Measurements from ENCODE around the gene WDR5B. TPM values are rescaled to one million over a fixed set of nuclear protein-coding genes. Genes with fewer than 3 reads are reported as not detected.

WDR5B gene
- total RNA-seq (1 to 10 TPM; 5.5 to 6.4 TPM), polyA plus RNA-seq (ENCODE audit: insufficient read length in 6 of 6) (10 to 100 TPM in 2 of 6 donors, 1 to 10 TPM in 4; 8.6 to 11.5 (median 10.0) TPM)
- long read RNA-seq, donor 1, transcript WDR5B-201 (1 exons, 3,720 nt) = major isoform, 25 of 25 reads
- long read RNA-seq, donor 1, partial matches to known transcripts = 0 of 25 reads
- long read RNA-seq, donor 1, other reads (novel, unspliced or antisense) = 0 of 25 reads
- long read RNA-seq, donor 2, transcript WDR5B-201 (1 exons, 3,720 nt) = major isoform, 9 of 9 reads
- long read RNA-seq, donor 2, partial matches to known transcripts = 0 of 9 reads
- long read RNA-seq, donor 2, other reads (novel, unspliced or antisense) = 0 of 9 reads
- long read RNA-seq, donor 3, transcript WDR5B-201 (1 exons, 3,720 nt) = major isoform, 11 of 11 reads
- long read RNA-seq, donor 3, partial matches to known transcripts = 0 of 11 reads
- long read RNA-seq, donor 3, other reads (novel, unspliced or antisense) = 0 of 11 reads
- long read RNA-seq, donor 4, partial matches to known transcripts = 0 of 2 reads
- long read RNA-seq, donor 4, other reads (novel, unspliced or antisense) = 0 of 2 reads
- long read RNA-seq, donor 5, transcript WDR5B-201 (1 exons, 3,720 nt) = major isoform, 23 of 23 reads
- long read RNA-seq, donor 5, partial matches to known transcripts = 0 of 23 reads
- long read RNA-seq, donor 5, other reads (novel, unspliced or antisense) = 0 of 23 reads
- long read RNA-seq, donor 6, transcript WDR5B-201 (1 exons, 3,720 nt) = major isoform, 12 of 12 reads
- long read RNA-seq, donor 6, partial matches to known transcripts = 0 of 12 reads
- long read RNA-seq, donor 6, other reads (novel, unspliced or antisense) = 0 of 12 reads
- long read RNA-seq, donor 7, transcript WDR5B-201 (1 exons, 3,720 nt) = major isoform, 7 of 7 reads
- long read RNA-seq, donor 7, partial matches to known transcripts = 0 of 7 reads
- long read RNA-seq, donor 7, other reads (novel, unspliced or antisense) = 0 of 7 reads
- long read RNA-seq, donor 8, transcript WDR5B-201 (1 exons, 3,720 nt) = major isoform, 15 of 15 reads
- long read RNA-seq, donor 8, partial matches to known transcripts = 0 of 15 reads
- long read RNA-seq, donor 8, other reads (novel, unspliced or antisense) = 0 of 15 reads
- long read RNA-seq, donor 9 = 0 reads
- long read RNA-seq, donor 10, partial matches to known transcripts = 0 of 3 reads
- long read RNA-seq, donor 10, other reads (novel, unspliced or antisense) = 0 of 3 reads
- long read RNA-seq, donor 11, transcript WDR5B-201 (1 exons, 3,720 nt) = major isoform, 16 of 16 reads
- long read RNA-seq, donor 11, partial matches to known transcripts = 0 of 16 reads
- long read RNA-seq, donor 11, other reads (novel, unspliced or antisense) = 0 of 16 reads
- long read RNA-seq, donor 12, transcript WDR5B-201 (1 exons, 3,720 nt) = major isoform, 15 of 15 reads
- long read RNA-seq, donor 12, partial matches to known transcripts = 0 of 15 reads
- long read RNA-seq, donor 12, other reads (novel, unspliced or antisense) = 0 of 15 reads

GRCh38 chr3:122415762-122416654 is at the start of gene WDR5B:
WDR5B (minus strand) TSS chr3:122416062; CDS start chr3:122415528, 534 bp downstream.
- Histone ChIP-seq H3K27ac (peak within 1 kb of the TSS; percentile 88 to 92), H3K36me3 (no peaks in the 10 kb centered on the region), H3K4me1 (peaks cover 23 to 35% of the 10 kb centered on the region in 2 donors), H3K9me3 (no peaks in the 10 kb centered on the region), H3K27me3 (no peaks in the 10 kb centered on the region), H3K4me3 (peak within 1 kb of the TSS; percentile 69 to 75)
- TF ChIP-seq CTCF (IDR thresholded peaks at IDR 0.05) = no peak
- DNase-seq = peak; percentile 93 to 98 (median 98)
- peak; percentile 96 for ATAC-seq
- intact Hi-C loops (cut with DNase I) = no loop called here

GRCh38 chr3:122464659-122465058 is 48.8 kb upstream of the WDR5B start:
- intact Hi-C loops (cut with DNase I) = no loop called here
- no peak for TF ChIP-seq CTCF (IDR thresholded peaks at IDR 0.05)
- Histone ChIP-seq H3K27ac (no peak overlapping the region), H3K9me3 (no peaks in the 10 kb centered on the region), H3K4me3 (no peak overlapping the region), H3K36me3 (peaks cover 0 to 69% of the 10 kb centered on the region in 2 donors), H3K4me1 (peaks cover 3 to 4% of the 10 kb centered on the region in 2 donors), H3K27me3 (no peaks in the 10 kb centered on the region)
- ATAC-seq = no peak
- DNase-seq = no peak

GRCh38 chr3:122462406-122462805 is 46.5 kb upstream of the WDR5B start:
- Histone ChIP-seq H3K9me3 (no peaks in the 10 kb centered on the region), H3K27me3 (no peaks in the 10 kb centered on the region), H3K27ac (no peak overlapping the region), H3K36me3 (peaks cover 0 to 91% of the 10 kb centered on the region in 2 donors), H3K4me1 (no peaks in the 10 kb centered on the region), H3K4me3 (no peak overlapping the region)
- DNase-seq = no peak
- no peak for TF ChIP-seq CTCF (IDR thresholded peaks at IDR 0.05)
- intact Hi-C loops (cut with DNase I) = no loop called here
- ATAC-seq = no peak

DNA sequence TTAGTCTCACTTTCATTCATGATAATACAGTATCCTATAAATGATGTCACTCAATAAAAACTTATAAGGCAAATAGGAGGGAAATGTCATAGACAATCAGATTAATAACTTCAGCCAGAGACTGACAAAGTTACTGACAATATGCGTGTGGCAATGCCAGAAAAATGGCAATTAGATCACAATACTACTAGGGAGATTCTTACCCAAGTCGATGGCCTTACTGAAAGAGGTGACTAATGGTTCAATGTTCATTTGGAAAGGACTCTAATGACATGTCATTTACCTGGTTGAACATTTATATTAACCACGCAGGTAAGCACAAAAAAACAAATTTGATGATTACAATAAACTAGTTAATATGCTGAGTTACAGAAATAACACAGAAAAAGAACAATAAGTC is 45.9 kb upstream of the WDR5B start:
- ATAC-seq (no peak), DNase-seq (no peak)
- Histone ChIP-seq H3K4me3 (no peak overlapping the region), H3K27me3 (no peaks in the 10 kb centered on the region), H3K36me3 (peaks cover 0 to 92% of the 10 kb centered on the region in 2 donors), H3K4me1 (no peaks in the 10 kb centered on the region), H3K9me3 (no peaks in the 10 kb centered on the region), H3K27ac (no peak overlapping the region)
- intact Hi-C loops (cut with DNase I) = no loop called here
- TF ChIP-seq CTCF (IDR thresholded peaks at IDR 0.05) = no peak

Measured in left lung (tissue), 14 donors.